Measurements from ENCODE around the gene CNOT8. TPM values are rescaled to one million over a fixed set of nuclear protein-coding genes. Genes with fewer than 3 reads are reported as not detected.

The CNOT8 gene
- total RNA-seq, 1 experiment from 2014 or later: 45.6 TPM

- Mint-ChIP-seq H3K36me3 (ENCODE audit: insufficient read depth in 1 of 3, low read depth in 3 of 3) (peaks cover 47 to 93% (median 81%) of the 10 kb centered on the region in 3 experiments; a peak in 6 of 7 replicates), H3K9me3 (no peaks in the 10 kb centered on the region), H3K27ac (no peak overlapping the region), H3K27me3 (ENCODE audit: low read depth) (no peaks in the 10 kb centered on the region), H3K4me3 (no peak overlapping the region), H3K4me1 (no peaks in the 10 kb centered on the region)
- DNase-seq: no peak
- no peak overlapping the region for H3K56ac ChIP-seq (ENCODE audit: insufficient read length, low read depth, low read length)
- no peak overlapping the region for H4K8ac ChIP-seq (replicated peaks; ENCODE audit: insufficient read length, low read depth, low read length)
- H3K4me1 ChIP-seq (ENCODE audit: insufficient read depth, low read length): no peaks in the 10 kb centered on the region
- no peaks in the 10 kb centered on the region for H3K27me3 ChIP-seq (ENCODE audit: insufficient read depth, low read length)
- H4K20me1 ChIP-seq (ENCODE audit: control insufficient read depth, insufficient read depth, insufficient read length): no peaks in the 10 kb centered on the region
- H3K9me3 ChIP-seq (ENCODE audit: control insufficient read depth, low read depth, low read length): no peaks in the 10 kb centered on the region
- no peak overlapping the region for H2BK12ac ChIP-seq (ENCODE audit: insufficient read length, low read depth, low read length)
- no peak overlapping the region for H3K23ac ChIP-seq (ENCODE audit: insufficient read length, low read depth, low read length)
- H4K5ac ChIP-seq (ENCODE audit: insufficient read length, low read depth, low read length): no peak overlapping the region
- H3K18ac ChIP-seq (ENCODE audit: insufficient read length, low read depth, low read length): no peak overlapping the region
- no peak overlapping the region for H2BK120ac ChIP-seq (ENCODE audit: low read depth, low read length, poor library complexity, severe bottlenecking)
- H3K79me1 ChIP-seq (ENCODE audit: insufficient read depth, low read depth, low read length, poor library complexity, severe bottlenecking): no peaks in the 10 kb centered on the region
- H3K9ac ChIP-seq (ENCODE audit: extremely low read depth, insufficient read length, low read length): no peak overlapping the region
- H3T11ph ChIP-seq (ENCODE audit: low read length): no peak overlapping the region
- no peak overlapping the region for H3K14ac ChIP-seq (ENCODE audit: insufficient read depth, low read length)
- no peak overlapping the region for H2BK15ac ChIP-seq (ENCODE audit: low read depth, low read length)
- no peak overlapping the region for H4K91ac ChIP-seq (ENCODE audit: insufficient read length, low read depth, low read length)
- no peak overlapping the region for H3K27ac ChIP-seq (ENCODE audit: insufficient read length, low read depth, low read length)
- H2BK5ac ChIP-seq (ENCODE audit: insufficient read length, low read length): no peak overlapping the region
- H3K79me2 ChIP-seq (ENCODE audit: insufficient read depth, low read length): no peaks in the 10 kb centered on the region
- no peak overlapping the region for H2AFZ ChIP-seq (ENCODE audit: low read length)
- no CpG with 5 or more reads among the region's 1 CpG for WGBS (ENCODE audit: extremely low coverage, insufficient read length, low lambda C conversion rate)
- no peak overlapping the region for H2AK5ac ChIP-seq (ENCODE audit: insufficient read length, low read length)
- no peaks in the 10 kb centered on the region for H3K23me2 ChIP-seq (ENCODE audit: insufficient read length, low read depth, low read length, poor library complexity, severe bottlenecking)
- H2BK20ac ChIP-seq (ENCODE audit: low read depth, low read length, poor library complexity, severe bottlenecking): no peak overlapping the region
- H3K4ac ChIP-seq (ENCODE audit: low read depth, low read length): no peak overlapping the region
- no peak for TF ChIP-seq CTCF (conservative IDR thresholded peaks at IDR 0.05)
- H3K4me2 ChIP-seq (ENCODE audit: insufficient read depth, insufficient read length, low read length): no peak overlapping the region
Measured at GRCh38 chr5:154900066-154900465, 41.6 kb downstream of the CNOT8 start.
